Uterus (tissue), 2 donors: Measurements from ENCODE around the gene BTBD2.

ENCODE experiments used
- POLR2A ChIP-seq, 2 donors: fragments of 450-650 bp; IDR thresholded peaks; one replicate each; pipeline ENCODE4 v1.6.1; 2016; ENCODE audit warnings: antibody characterized with exemption in 2 of 2, mild to moderate bottlenecking in 1 of 2, moderate library complexity in 1 of 2
- TF ChIP-seq, protein P1 (sequence below), 4 experiments: fragments of 200-600 bp in 2 of 4; fragments of 450-650 bp in 2 of 4; sonication (generic) in 2 of 4; IDR thresholded peaks; one replicate each; pipeline ENCODE4 v1.5.1; 2016 to 2019; ENCODE audit warnings: antibody characterized with exemption in 4 of 4, mild to moderate bottlenecking in 2 of 4, moderate library complexity in 1 of 4

DNA sequence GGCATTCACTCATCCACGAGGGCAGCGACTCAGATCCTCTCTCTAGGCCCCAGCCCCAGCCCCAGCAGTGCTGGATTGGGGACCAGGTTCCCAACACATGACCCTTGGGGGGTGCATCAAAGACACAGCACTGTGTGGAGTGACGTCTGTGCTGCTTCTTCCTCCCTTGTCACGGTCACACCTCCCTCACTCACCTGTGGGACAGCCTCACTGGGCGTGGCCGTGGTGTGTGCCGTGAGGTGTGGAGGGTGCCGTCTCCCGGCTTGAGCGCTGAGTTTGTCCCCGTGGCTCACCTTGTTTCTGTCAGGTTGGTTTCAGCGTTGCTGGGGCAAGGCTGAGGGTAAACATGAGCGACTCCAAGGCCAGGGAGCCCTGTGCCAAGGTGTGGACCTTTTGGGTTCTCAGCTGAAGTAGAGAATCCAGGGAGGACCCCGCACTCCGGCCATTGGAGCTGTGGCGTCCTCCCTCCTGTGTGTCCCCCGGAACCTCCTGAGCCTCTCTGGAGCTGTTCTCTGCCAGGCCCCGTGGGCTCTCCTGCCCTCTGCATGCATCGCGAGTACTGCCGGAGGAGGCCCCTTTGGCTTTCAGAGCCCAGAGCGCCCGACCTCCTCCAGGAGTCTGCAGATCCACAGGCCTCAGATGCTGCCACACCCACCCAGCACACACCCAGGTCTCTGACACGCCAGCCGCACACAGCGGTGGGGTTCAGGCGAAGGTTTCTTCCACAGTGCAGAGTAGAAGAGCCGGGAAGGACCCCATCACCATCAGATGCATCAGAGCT lies 40.9 kb downstream of the BTBD2 start:
- TF ChIP-seq, protein P1, sequence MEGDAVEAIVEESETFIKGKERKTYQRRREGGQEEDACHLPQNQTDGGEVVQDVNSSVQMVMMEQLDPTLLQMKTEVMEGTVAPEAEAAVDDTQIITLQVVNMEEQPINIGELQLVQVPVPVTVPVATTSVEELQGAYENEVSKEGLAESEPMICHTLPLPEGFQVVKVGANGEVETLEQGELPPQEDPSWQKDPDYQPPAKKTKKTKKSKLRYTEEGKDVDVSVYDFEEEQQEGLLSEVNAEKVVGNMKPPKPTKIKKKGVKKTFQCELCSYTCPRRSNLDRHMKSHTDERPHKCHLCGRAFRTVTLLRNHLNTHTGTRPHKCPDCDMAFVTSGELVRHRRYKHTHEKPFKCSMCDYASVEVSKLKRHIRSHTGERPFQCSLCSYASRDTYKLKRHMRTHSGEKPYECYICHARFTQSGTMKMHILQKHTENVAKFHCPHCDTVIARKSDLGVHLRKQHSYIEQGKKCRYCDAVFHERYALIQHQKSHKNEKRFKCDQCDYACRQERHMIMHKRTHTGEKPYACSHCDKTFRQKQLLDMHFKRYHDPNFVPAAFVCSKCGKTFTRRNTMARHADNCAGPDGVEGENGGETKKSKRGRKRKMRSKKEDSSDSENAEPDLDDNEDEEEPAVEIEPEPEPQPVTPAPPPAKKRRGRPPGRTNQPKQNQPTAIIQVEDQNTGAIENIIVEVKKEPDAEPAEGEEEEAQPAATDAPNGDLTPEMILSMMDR (IDR thresholded peaks at IDR 0.05): no peak
- no peak for TF ChIP-seq POLR2A (IDR thresholded peaks at IDR 0.05)
